SU-DHL-6 (cell line): ENCODE data around the gene CELSR1.

Experiments used
- CTCF ChIP-seq: fragments of 200-600 bp; sonication (generic); IDR thresholded peaks from one replicate; pipeline ENCODE4 v1.5.1; 2017; ENCODE audit warnings: antibody characterized with exemption, mild to moderate bottlenecking, low read length, moderate library complexity; ENCODE audit not compliant: insufficient read depth, poor library complexity, severe bottlenecking
- EZH2phosphoT487 ChIP-seq: fragments of 200-600 bp; sonication (generic), shearing (Covaris generic); conservative IDR thresholded peaks from 2 replicates; pipeline ENCODE4 v1.6.1; 2018; ENCODE audit warnings: mild to moderate bottlenecking, antibody characterized with exemption, low read length, moderate library complexity, mixed read lengths

GRCh38 chr22:46331496-46331895 lies 205.9 kb downstream of the CELSR1 start:
- TF ChIP-seq CTCF (no peak), EZH2phosphoT487 (no peak)
